ENCODE measurements around the gene COL23A1.

Gene COL23A1

GRCh38 chr5:178287091-178287790 lies 303.0 kb downstream of the COL23A1 start:
- H3K4me3 ChIP-seq (ENCODE audit: low read depth, low read length), result no peak overlapping the region
- TF ChIP-seq CTCF (IDR thresholded peaks at IDR 0.05; ENCODE audit: low read depth, low read length, missing control alignments), result no peak
- no peak for DNase-seq (ENCODE audit: low read depth)

GRCh38 chr5:178286226-178287090 lies 303.7 kb downstream of the COL23A1 start:
- TF ChIP-seq CTCF (IDR thresholded peaks at IDR 0.05; ENCODE audit: low read depth, low read length, missing control alignments), result no peak
- no peak overlapping the region for H3K4me3 ChIP-seq (ENCODE audit: low read depth, low read length)
- no peak for DNase-seq (ENCODE audit: low read depth)

GRCh38 chr5:178285399-178286225 lies 304.6 kb downstream of the COL23A1 start:
- DNase-seq (ENCODE audit: low read depth), result no peak
- no peak overlapping the region for H3K4me3 ChIP-seq (ENCODE audit: low read depth, low read length)
- TF ChIP-seq CTCF (IDR thresholded peaks at IDR 0.05; ENCODE audit: low read depth, low read length, missing control alignments), result no peak

DNA sequence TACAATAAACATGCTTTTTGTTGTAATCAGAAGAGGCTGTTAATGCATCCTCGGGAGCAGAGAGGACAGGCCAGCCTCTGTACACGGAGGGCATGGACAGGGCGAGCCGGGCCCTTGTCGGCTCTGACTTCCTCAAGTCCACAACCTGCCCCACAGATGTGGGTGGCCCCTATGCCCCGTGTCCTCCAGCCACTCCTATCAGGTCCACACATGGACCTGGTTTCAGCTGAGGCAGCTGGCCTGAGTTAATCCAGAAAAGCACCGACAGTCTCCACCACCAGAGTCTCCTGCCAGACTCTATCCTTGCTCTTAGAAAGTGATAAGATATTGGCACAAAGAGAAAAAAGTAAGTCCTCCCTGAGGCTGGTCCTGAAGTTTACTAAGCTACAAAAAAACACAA lies 305.2 kb downstream of the COL23A1 start:
- no peak overlapping the region for H3K4me3 ChIP-seq (ENCODE audit: low read depth, low read length)
- TF ChIP-seq CTCF (IDR thresholded peaks at IDR 0.05; ENCODE audit: low read depth, low read length, missing control alignments), result no peak
- no peak for DNase-seq (ENCODE audit: low read depth)

GRCh38 chr5:178284093-178284675 lies 306.0 kb downstream of the COL23A1 start:
- no peak overlapping the region for H3K4me3 ChIP-seq (ENCODE audit: low read depth, low read length)
- DNase-seq (ENCODE audit: low read depth), result no peak
- peak; percentile 74 for TF ChIP-seq CTCF (IDR thresholded peaks at IDR 0.05; ENCODE audit: low read depth, low read length, missing control alignments)

DNA sequence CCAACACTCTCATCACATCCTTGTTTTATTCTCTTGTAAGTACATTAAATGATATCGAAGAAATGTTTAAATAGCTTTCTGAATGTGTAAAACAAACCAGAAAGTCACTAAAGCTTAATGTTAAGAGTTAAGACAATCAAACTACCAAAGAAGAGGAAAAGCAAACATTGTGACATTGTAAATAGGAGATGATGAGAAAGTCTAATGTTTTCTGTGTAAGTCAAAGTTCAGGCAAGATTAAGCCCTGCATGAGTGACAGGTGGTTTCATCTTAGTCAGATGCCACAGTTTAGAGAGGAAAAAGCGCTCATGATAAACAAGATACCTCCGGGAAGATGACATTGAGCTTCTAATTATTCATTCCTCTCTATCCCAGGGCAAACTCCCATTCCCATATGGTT lies 306.7 kb downstream of the COL23A1 start:
- DNase-seq (ENCODE audit: low read depth), result no peak
- TF ChIP-seq CTCF (IDR thresholded peaks at IDR 0.05; ENCODE audit: low read depth, low read length, missing control alignments), result no peak
- no peak overlapping the region for H3K4me3 ChIP-seq (ENCODE audit: low read depth, low read length)
